Keratinocyte (primary cell): ENCODE results near the gene NEK6. TPM values are rescaled to one million over a fixed set of nuclear protein-coding genes. Genes with fewer than 3 reads are reported as not detected.
A peak's percentile ranks its signal among the peaks of the same experiment; 100 is the strongest.

Experiments
- DNase-seq: peaks from one replicate; pipeline ENCODE4 v3.0.0-alpha.2; 2011; ENCODE audit warnings: low read depth, missing footprints, low spot score
- FAIRE-seq: peaks from 2 replicates; lab custom pipeline; 2011; peaks lifted over from hg19 to GRCh38; lab: Jason Lieb, UNC
- H2AFZ ChIP-seq: 2 replicates; pipeline ENCODE4 v1.6.0; 2012; ENCODE audit warnings: low read length, control low read depth, inconsistent platforms; ENCODE audit not compliant: control insufficient read depth
- H3K27ac ChIP-seq: 2 replicates; pipeline ENCODE4 v1.5.1; 2011; ENCODE audit warnings: low read length; ENCODE audit not compliant: control insufficient read depth, insufficient read depth
- H3K27me3 ChIP-seq: 3 replicates; pipeline ENCODE4 v1.6.0; 2011; ENCODE audit warnings: low read length; ENCODE audit not compliant: control insufficient read depth, insufficient read depth; ENCODE audit errors: extremely low read depth
- H3K36me3 ChIP-seq, 2 experiments: 2 replicates in 1 of 2; 3 replicates in 1 of 2; pipeline ENCODE4 v1.5.1; 2011; ENCODE audit warnings: low read length in 2 of 2, mild to moderate bottlenecking in 1 of 2; ENCODE audit not compliant: control insufficient read depth in 2 of 2, insufficient read depth in 2 of 2; ENCODE audit errors: extremely low read depth in 1 of 2
- H3K4me1 ChIP-seq: 3 replicates; pipeline ENCODE4 v1.5.1; 2011; ENCODE audit warnings: low read length; ENCODE audit not compliant: control insufficient read depth, insufficient read depth; ENCODE audit errors: extremely low read depth
- H3K4me2 ChIP-seq: 3 replicates; pipeline ENCODE4 v1.6.0; 2011; ENCODE audit warnings: low read depth, low read length; ENCODE audit not compliant: control insufficient read depth, insufficient read depth; ENCODE audit errors: extremely low read depth
- H3K4me3 ChIP-seq, 3 experiments: fragments of 200-600 bp in 1 of 3; sonication (generic) in 1 of 3; 2 replicates in 2 of 3; 3 replicates in 1 of 3; pipeline ENCODE4 v1.5.1; 2011 to 2016; ENCODE audit warnings: low read length in 3 of 3, mild to moderate bottlenecking in 3 of 3, control low read depth in 2 of 3, inconsistent platforms in 1 of 3, low read depth in 1 of 3, mixed read lengths in 1 of 3, mixed run types in 1 of 3, moderate library complexity in 1 of 3; ENCODE audit not compliant: control insufficient read depth in 2 of 3, insufficient read depth in 2 of 3; ENCODE audit errors: extremely low read depth in 1 of 3
- H3K79me2 ChIP-seq: 2 replicates; pipeline ENCODE4 v1.6.0; 2012; ENCODE audit warnings: low read length; ENCODE audit not compliant: control insufficient read depth, insufficient read depth
- H3K9ac ChIP-seq: 3 replicates; pipeline ENCODE4 v1.6.0; 2011; ENCODE audit warnings: low read length; ENCODE audit not compliant: control insufficient read depth, insufficient read depth; ENCODE audit errors: extremely low read depth
- H3K9me1 ChIP-seq: 3 replicates; pipeline ENCODE4 v1.6.0; 2011; ENCODE audit warnings: low read length; ENCODE audit not compliant: control insufficient read depth, insufficient read depth; ENCODE audit errors: extremely low read depth
- H3K9me3 ChIP-seq: 2 replicates; pipeline ENCODE4 v1.5.1; 2012; ENCODE audit warnings: low read depth, low read length; ENCODE audit not compliant: control insufficient read depth
- H4K20me1 ChIP-seq: 3 replicates; pipeline ENCODE4 v1.6.0; 2011; ENCODE audit warnings: low read length; ENCODE audit not compliant: control insufficient read depth, insufficient read depth; ENCODE audit errors: extremely low read depth
- CTCF ChIP-seq, 3 experiments: IDR thresholded peaks in 1 of 3; conservative IDR thresholded peaks in 1 of 3; optimal IDR thresholded peaks in 1 of 3; 2 replicates in 2 of 3; 3 replicates in 1 of 3; pipeline versions ENCODE3 to v1.5.1; 2011; ENCODE audit warnings: low read length in 3 of 3, mild to moderate bottlenecking in 3 of 3, moderate library complexity in 2 of 3, control low read depth in 1 of 3, inconsistent platforms in 1 of 3; ENCODE audit not compliant: insufficient read depth in 2 of 3; ENCODE audit errors: extremely low read depth in 1 of 3
- EZH2 ChIP-seq: IDR thresholded peaks from one replicate; pipeline ENCODE4 v1.6.1; 2012; ENCODE audit warnings: inconsistent platforms, mild to moderate bottlenecking, low read length, moderate library complexity
- dilution Hi-C: fragments of 300-500 bp; cut with MboI; formaldehyde crosslinking; loops from one replicate; pipeline ENCODE4 v1.7.0; 2020; ENCODE audit warnings: low sequenced_read_pairs; ENCODE audit not compliant: extremely low pct_ligation_motif_present
- polyA plus RNA-seq, 5 experiments: library from polyadenylated mRNA; depleted of rRNA in 3 of 5; stranded (reverse) in 3 of 5; stranded (forward) in 1 of 5; unstranded in 1 of 5; fragments of >200 nt; gene quantifications; 1 replicate in 1 of 5; 2 replicates in 3 of 5; 3 replicates in 1 of 5; pipeline versions ENCODE4 v1.2.1 to v1.2.3, GENCODE V29; 2011 to 2012; ENCODE audit warnings: missing spikeins in 2 of 5, low read depth in 1 of 5, low replicate concordance in 1 of 5

The NEK6 gene
- polyA plus RNA-seq, 1 donor (not counting 4 experiments of a cell fraction or from before 2014, with no cell fraction given) = 56.4 TPM

GRCh38 chr9:124293718-124294506 lies 36.2 kb downstream of the NEK6 start:
- Histone ChIP-seq H3K9ac (no peak overlapping the region), H3K4me3 (no peak overlapping the region), H3K79me2 (peaks cover 64% of the 10 kb centered on the region), H3K9me1 (peaks cover 8% of the 10 kb centered on the region), H4K20me1 (peaks cover 21% of the 10 kb centered on the region), H3K9me3 (no peaks in the 10 kb centered on the region), H3K27me3 (no peaks in the 10 kb centered on the region), H3K27ac (no peak overlapping the region), H3K4me1 (peaks cover 63% of the 10 kb centered on the region), H2AFZ (no peak overlapping the region), H3K4me2 (peak overlapping the region; percentile 4), H3K36me3 (peaks cover 2 to 24% of the 10 kb centered on the region in 2 experiments)
- DNase-seq (no peak), FAIRE-seq (no peak)
- TF ChIP-seq EZH2 = no peak
- TF ChIP-seq CTCF (optimal IDR thresholded peaks at IDR 0.05 in 1 of 3, IDR thresholded peaks at IDR 0.05 in 1 of 3, conservative IDR thresholded peaks at IDR 0.05 in 1 of 3; ENCODE audit: extremely low read depth in 1 of 3, insufficient read depth in 2 of 3, low read length in 3 of 3) = no peak
- dilution Hi-C loops = no loop called here

GRCh38 chr9:124295159-124295794 lies 37.5 kb downstream of the NEK6 start:
- no peak for DNase-seq
- H2AFZ ChIP-seq = no peak overlapping the region
- peaks cover 0 to 16% of the 10 kb centered on the region in 2 experiments for H3K36me3 ChIP-seq
- H3K27ac ChIP-seq = no peak overlapping the region
- H3K4me2 ChIP-seq = no peak overlapping the region
- H3K4me1 ChIP-seq = peaks cover 70% of the 10 kb centered on the region
- no peak for FAIRE-seq
- peaks cover 17% of the 10 kb centered on the region for H4K20me1 ChIP-seq
- peaks cover 62% of the 10 kb centered on the region for H3K79me2 ChIP-seq
- no peaks in the 10 kb centered on the region for H3K27me3 ChIP-seq
- no peaks in the 10 kb centered on the region for H3K9me3 ChIP-seq
- no peak overlapping the region for H3K9ac ChIP-seq
- no peak overlapping the region for H3K4me3 ChIP-seq
- dilution Hi-C loops = no loop called here
- H3K9me1 ChIP-seq = peaks cover 7% of the 10 kb centered on the region
- no peak for TF ChIP-seq CTCF (optimal IDR thresholded peaks at IDR 0.05 in 1 of 3, IDR thresholded peaks at IDR 0.05 in 1 of 3, conservative IDR thresholded peaks at IDR 0.05 in 1 of 3; ENCODE audit: extremely low read depth in 1 of 3, insufficient read depth in 2 of 3, low read length in 3 of 3)
- TF ChIP-seq EZH2 = no peak
